GM12874 (cell line): ENCODE measurements around the gene TNS3.

Experiments
- CTCF ChIP-seq: IDR thresholded peaks from 2 replicates; pipeline ENCODE4 v1.5.1; 2011; ENCODE audit warnings: low read depth, mild to moderate bottlenecking, control low read depth, low read length, moderate library complexity; ENCODE audit not compliant: insufficient read depth

Gene TNS3

GRCh38 chr7:47294556-47295222, 287.2 kb downstream of the TNS3 start:
- TF ChIP-seq CTCF = no peak

GRCh38 chr7:47293884-47294555, 287.9 kb downstream of the TNS3 start:
- TF ChIP-seq CTCF = no peak

DNA sequence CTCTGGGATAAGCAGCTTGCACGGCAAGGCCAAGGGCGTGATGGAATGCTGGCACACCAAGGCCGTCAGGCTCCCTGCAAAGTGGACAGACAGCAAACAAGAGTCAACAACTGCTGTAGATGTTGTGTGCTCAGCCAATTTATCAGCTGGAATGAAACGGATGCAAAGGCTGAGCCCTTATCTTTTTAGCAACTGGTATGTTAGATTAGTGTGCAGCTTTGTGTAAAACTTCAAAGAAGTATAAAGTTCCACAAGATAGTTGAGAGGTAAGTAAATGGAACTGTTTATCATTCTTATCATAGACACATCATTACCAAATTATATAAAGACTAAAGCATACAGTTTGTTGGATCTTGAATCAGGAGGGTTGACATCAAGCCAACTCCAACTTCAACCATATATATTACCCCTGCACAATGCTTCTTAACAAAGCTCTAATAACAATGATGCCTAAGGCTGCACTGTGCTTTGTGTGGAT, 289.0 kb downstream of the TNS3 start:
- TF ChIP-seq CTCF = no peak

- no peak for TF ChIP-seq CTCF
Measured at GRCh38 chr7:47291461-47292081, 290.3 kb downstream of the TNS3 start.

GRCh38 chr7:47290867-47291266, 291.0 kb downstream of the TNS3 start:
- no peak for TF ChIP-seq CTCF

DNA sequence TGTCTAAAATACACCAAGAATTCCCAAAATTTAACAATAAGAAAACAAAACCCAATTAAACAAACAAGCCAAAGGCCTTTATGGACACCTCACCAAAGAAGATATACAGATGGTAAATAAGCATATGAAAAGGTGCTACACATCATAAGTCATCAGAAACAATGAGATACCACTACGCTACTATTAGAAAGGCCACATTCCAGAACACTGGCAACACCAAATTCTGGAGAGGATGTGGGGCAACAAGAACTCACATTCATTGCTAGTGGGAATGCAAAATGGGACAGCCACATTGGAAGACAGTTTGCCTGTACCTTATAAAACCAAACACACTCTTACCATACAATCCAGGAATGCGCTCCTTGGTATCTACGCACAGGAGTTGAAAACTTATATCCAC, 291.4 kb downstream of the TNS3 start:
- TF ChIP-seq CTCF = no peak

DNA sequence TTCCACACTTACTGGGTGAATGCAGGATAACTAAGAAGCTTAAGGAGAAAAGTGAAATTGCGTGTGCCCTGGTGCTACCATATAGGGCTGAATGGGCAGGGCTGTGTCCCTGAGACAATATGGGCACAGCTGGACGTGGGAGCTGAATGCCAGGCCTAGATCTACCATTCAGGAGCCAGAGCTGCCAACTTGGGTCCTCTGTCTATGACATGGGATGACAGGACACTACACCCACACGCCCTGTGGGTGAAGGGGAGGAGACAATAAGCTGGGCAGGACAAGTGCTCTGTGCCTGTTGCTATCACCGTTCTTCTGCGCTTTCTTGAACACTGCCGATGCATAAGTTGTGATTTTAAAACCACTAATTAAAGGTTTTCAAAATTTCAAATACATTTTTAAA, 293.9 kb downstream of the TNS3 start:
- no peak for TF ChIP-seq CTCF
